Measurements from ENCODE around the gene NPAP1. TPM values are rescaled to one million over a fixed set of nuclear protein-coding genes. Genes with fewer than 3 reads are reported as not detected.
"Not testable (repeated sequence)": the region's sequence is repeated elsewhere in the genome, so short reads cannot be mapped to it uniquely, and the experiment has no call there.

The NPAP1 gene
- polyA plus RNA-seq, 1 donor from 2014 or later: 0.10 TPM

- H3F3A ChIP-seq (ENCODE audit: insufficient read depth, low read length, poor library complexity, severe bottlenecking); H3K36me3 ChIP-seq (ENCODE audit: insufficient read depth, low read length); H3K79me2 ChIP-seq (replicated peaks; ENCODE audit: insufficient read depth, low read length); H4K20me1 ChIP-seq (ENCODE audit: insufficient read depth); H3K9ac ChIP-seq (ENCODE audit: low read length); H3K4me2 ChIP-seq (ENCODE audit: low read length); H3K27ac ChIP-seq (ENCODE audit: low read length); H3K9me3 ChIP-seq (ENCODE audit: low read length); H3K9me2 ChIP-seq (ENCODE audit: insufficient read depth, low read length); H3K4me3 ChIP-seq (ENCODE audit: low read length); H3K27me3 ChIP-seq (ENCODE audit: insufficient read depth, low read depth, low read length); H2AFZ ChIP-seq (ENCODE audit: low read depth, low read length): not testable (repeated sequence)
Measured at GRCh38 chr15:24639412-24639811, 36.2 kb upstream of the NPAP1 start.

GRCh38 chr15:24645627-24646026 lies 29.9 kb upstream of the NPAP1 start:
- Histone ChIP-seq H3K9me2 (ENCODE audit: insufficient read depth, low read length) (no peaks in the 10 kb centered on the region), H3K27me3 (ENCODE audit: insufficient read depth, low read depth, low read length) (no peaks in the 10 kb centered on the region), H3F3A (ENCODE audit: insufficient read depth, low read length, poor library complexity, severe bottlenecking) (no peaks in the 10 kb centered on the region), H3K79me2 (replicated peaks; ENCODE audit: insufficient read depth, low read length) (no peaks in the 10 kb centered on the region), H3K4me3 (ENCODE audit: low read length) (no peak overlapping the region), H3K9me3 (ENCODE audit: low read length) (no peaks in the 10 kb centered on the region), H4K20me1 (ENCODE audit: insufficient read depth) (no peaks in the 10 kb centered on the region), H3K36me3 (ENCODE audit: insufficient read depth, low read length) (no peaks in the 10 kb centered on the region), H3K9ac (ENCODE audit: low read length) (no peak overlapping the region), H2AFZ (ENCODE audit: low read depth, low read length) (no peak overlapping the region), H3K4me2 (ENCODE audit: low read length) (no peak overlapping the region), H3K27ac (ENCODE audit: low read length) (no peak overlapping the region)
- TF ChIP-seq SMC3 (conservative IDR thresholded peaks at IDR 0.05; ENCODE audit: poor library complexity) (no peak), CTCF (IDR thresholded peaks at IDR 0.05; ENCODE audit: poor library complexity, severe bottlenecking) (no peak), RAD21 (conservative IDR thresholded peaks at IDR 0.05) (no peak), TAF1 (IDR thresholded peaks at IDR 0.05; ENCODE audit: low read depth) (no peak), EZH2 (IDR thresholded peaks at IDR 0.05; ENCODE audit: borderline replicate concordance, insufficient read depth, low read length, poor library complexity, severe bottlenecking) (no peak), MXI1 (conservative IDR thresholded peaks at IDR 0.05; ENCODE audit: poor library complexity, severe bottlenecking) (no peak), REST (IDR thresholded peaks at IDR 0.05; ENCODE audit: borderline replicate concordance) (no peak), POLR2AphosphoS5 (IDR thresholded peaks at IDR 0.05) (no peak), EP300 (conservative IDR thresholded peaks at IDR 0.05; ENCODE audit: poor library complexity, severe bottlenecking) (no peak)

GRCh38 chr15:24659622-24660021 lies 16.0 kb upstream of the NPAP1 start:
- H3K27me3 ChIP-seq (ENCODE audit: insufficient read depth, low read depth, low read length): no peaks in the 10 kb centered on the region
- H3K36me3 ChIP-seq (ENCODE audit: insufficient read depth, low read length): no peaks in the 10 kb centered on the region
- H3K9me3 ChIP-seq (ENCODE audit: low read length): no peaks in the 10 kb centered on the region
- no peaks in the 10 kb centered on the region for H3F3A ChIP-seq (ENCODE audit: insufficient read depth, low read length, poor library complexity, severe bottlenecking)
- no peak overlapping the region for H3K27ac ChIP-seq (ENCODE audit: low read length)
- TF ChIP-seq SMC3 (conservative IDR thresholded peaks at IDR 0.05; ENCODE audit: poor library complexity) (no peak), EP300 (conservative IDR thresholded peaks at IDR 0.05; ENCODE audit: poor library complexity, severe bottlenecking) (no peak), CTCF (IDR thresholded peaks at IDR 0.05; ENCODE audit: poor library complexity, severe bottlenecking) (no peak), POLR2AphosphoS5 (IDR thresholded peaks at IDR 0.05) (no peak), REST (IDR thresholded peaks at IDR 0.05; ENCODE audit: borderline replicate concordance) (no peak)
- H3K9me2 ChIP-seq (ENCODE audit: insufficient read depth, low read length): no peaks in the 10 kb centered on the region
- H2AFZ ChIP-seq (ENCODE audit: low read depth, low read length): no peak overlapping the region
- no peak overlapping the region for H3K4me2 ChIP-seq (ENCODE audit: low read length)
- no peaks in the 10 kb centered on the region for H3K79me2 ChIP-seq (replicated peaks; ENCODE audit: insufficient read depth, low read length)
- no peaks in the 10 kb centered on the region for H4K20me1 ChIP-seq (ENCODE audit: insufficient read depth)
- H3K4me3 ChIP-seq (ENCODE audit: low read length): no peak overlapping the region
- H3K9ac ChIP-seq (ENCODE audit: low read length): no peak overlapping the region
